ENCODE data around the gene DUSP12.

Gene DUSP12

DNA sequence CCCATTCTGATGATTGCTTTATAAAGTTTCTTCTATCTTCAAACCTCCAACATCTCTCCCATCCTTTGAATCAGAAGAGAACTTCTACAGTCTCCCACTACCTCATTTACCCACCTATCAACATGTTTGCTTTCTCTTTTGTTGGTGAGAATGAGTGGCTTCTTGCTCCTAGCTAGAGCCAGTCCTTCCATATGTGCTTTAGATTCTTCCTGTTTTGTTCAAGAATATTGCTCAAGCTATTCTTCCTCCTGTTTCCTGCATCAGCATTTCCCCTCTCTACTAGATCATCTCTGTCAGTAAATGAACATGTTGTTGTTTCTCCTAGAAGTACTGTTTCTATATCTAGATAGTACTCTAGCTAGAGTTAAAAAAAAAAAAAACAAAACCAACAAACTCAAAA lies 22.8 kb downstream of the DUSP12 start:
- H3K27ac ChIP-seq = no peak overlapping the region
- H3K4me3 ChIP-seq = no peak overlapping the region
- no peaks in the 10 kb centered on the region for H3K36me3 ChIP-seq
- peaks cover 0 to 33% (median 20%) of the 10 kb centered on the region in 4 donors for H3K4me1 ChIP-seq
- no peaks in the 10 kb centered on the region for H3K27me3 ChIP-seq
- H3K9me3 ChIP-seq = no peaks in the 10 kb centered on the region
- TF ChIP-seq, protein P1, sequence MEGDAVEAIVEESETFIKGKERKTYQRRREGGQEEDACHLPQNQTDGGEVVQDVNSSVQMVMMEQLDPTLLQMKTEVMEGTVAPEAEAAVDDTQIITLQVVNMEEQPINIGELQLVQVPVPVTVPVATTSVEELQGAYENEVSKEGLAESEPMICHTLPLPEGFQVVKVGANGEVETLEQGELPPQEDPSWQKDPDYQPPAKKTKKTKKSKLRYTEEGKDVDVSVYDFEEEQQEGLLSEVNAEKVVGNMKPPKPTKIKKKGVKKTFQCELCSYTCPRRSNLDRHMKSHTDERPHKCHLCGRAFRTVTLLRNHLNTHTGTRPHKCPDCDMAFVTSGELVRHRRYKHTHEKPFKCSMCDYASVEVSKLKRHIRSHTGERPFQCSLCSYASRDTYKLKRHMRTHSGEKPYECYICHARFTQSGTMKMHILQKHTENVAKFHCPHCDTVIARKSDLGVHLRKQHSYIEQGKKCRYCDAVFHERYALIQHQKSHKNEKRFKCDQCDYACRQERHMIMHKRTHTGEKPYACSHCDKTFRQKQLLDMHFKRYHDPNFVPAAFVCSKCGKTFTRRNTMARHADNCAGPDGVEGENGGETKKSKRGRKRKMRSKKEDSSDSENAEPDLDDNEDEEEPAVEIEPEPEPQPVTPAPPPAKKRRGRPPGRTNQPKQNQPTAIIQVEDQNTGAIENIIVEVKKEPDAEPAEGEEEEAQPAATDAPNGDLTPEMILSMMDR (IDR thresholded peaks at IDR 0.05) = no peak
- intact Hi-C loops (cut with DNase I; ENCODE audit: low total_unique reads) = no loop called here
- DNase-seq = no peak

GRCh38 chr1:161773791-161774190 lies 24.2 kb downstream of the DUSP12 start:
- Histone ChIP-seq H3K27me3 (no peaks in the 10 kb centered on the region), H3K4me1 (peaks cover 0 to 20% (median 9%) of the 10 kb centered on the region in 4 donors), H3K9me3 (no peaks in the 10 kb centered on the region), H3K36me3 (no peaks in the 10 kb centered on the region), H3K27ac (no peak overlapping the region), H3K4me3 (no peak overlapping the region)
- no peak for DNase-seq
- intact Hi-C loops (cut with DNase I; ENCODE audit: low total_unique reads) = no loop called here
- TF ChIP-seq, protein P1 (IDR thresholded peaks at IDR 0.05) = no peak

- intact Hi-C loops (cut with DNase I; ENCODE audit: low total_unique reads) = no loop called here
- H3K27me3 ChIP-seq = no peaks in the 10 kb centered on the region
- TF ChIP-seq, protein P1 (IDR thresholded peaks at IDR 0.05) = no peak
Observed at GRCh38 chr1:161777261-161777660, 27.7 kb downstream of the DUSP12 start.

DNA sequence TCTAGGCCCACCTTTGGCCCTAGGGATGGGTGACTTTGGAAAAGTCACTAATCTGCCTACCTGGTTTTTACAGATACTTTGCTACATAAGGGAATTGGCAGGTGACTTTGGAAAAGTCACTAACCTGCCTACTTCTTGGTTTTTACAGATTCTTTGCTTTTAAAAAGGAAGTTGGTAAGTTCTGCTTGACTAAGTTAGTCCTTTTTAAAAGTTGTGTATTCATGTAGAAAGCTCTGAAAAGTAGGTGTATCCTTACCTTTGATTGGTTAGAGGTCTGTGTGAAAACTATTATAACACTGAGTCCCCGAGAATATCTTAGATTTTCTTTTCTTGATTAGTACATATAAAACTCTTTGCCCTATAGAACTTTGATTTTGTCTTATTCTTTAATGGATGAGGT lies 28.9 kb downstream of the DUSP12 start:
- intact Hi-C loops (cut with DNase I; ENCODE audit: low total_unique reads) = no loop called here
- Histone ChIP-seq H3K27ac (no peak overlapping the region), H3K36me3 (peaks cover 12 to 23% (median 12%) of the 10 kb centered on the region in 3 donors), H3K4me1 (peaks cover 0 to 18% (median 1%) of the 10 kb centered on the region in 4 donors), H3K27me3 (no peaks in the 10 kb centered on the region), H3K9me3 (no peaks in the 10 kb centered on the region), H3K4me3 (no peak overlapping the region)
- TF ChIP-seq, protein P1 (IDR thresholded peaks at IDR 0.05) = no peak
- DNase-seq = no peak

More at GRCh38 chr1:161777261-161777660, 27.7 kb downstream of the DUSP12 start:
- DNase-seq = no peak
- no peaks in the 10 kb centered on the region for H3K9me3 ChIP-seq
- H3K27ac ChIP-seq = no peak overlapping the region
- H3K4me3 ChIP-seq = no peak overlapping the region
- H3K4me1 ChIP-seq = peaks cover 0 to 22% (median 1%) of the 10 kb centered on the region in 4 donors
- peaks cover 2 to 11% (median 9%) of the 10 kb centered on the region in 3 donors for H3K36me3 ChIP-seq

GRCh38 chr1:161779393-161779792 lies 29.8 kb downstream of the DUSP12 start:
- no peaks in the 10 kb centered on the region for H3K27me3 ChIP-seq
- TF ChIP-seq, protein P1 (IDR thresholded peaks at IDR 0.05) = no peak
- DNase-seq = no peak
- H3K27ac ChIP-seq = no peak overlapping the region
- H3K36me3 ChIP-seq = peaks cover 20 to 32% (median 20%) of the 10 kb centered on the region in 3 donors
- no peak overlapping the region for H3K4me3 ChIP-seq
- intact Hi-C loops (cut with DNase I; ENCODE audit: low total_unique reads) = no loop called here
- H3K4me1 ChIP-seq = peaks cover 0 to 13% (median under 1%) of the 10 kb centered on the region in 4 donors
- H3K9me3 ChIP-seq = no peaks in the 10 kb centered on the region

DNA sequence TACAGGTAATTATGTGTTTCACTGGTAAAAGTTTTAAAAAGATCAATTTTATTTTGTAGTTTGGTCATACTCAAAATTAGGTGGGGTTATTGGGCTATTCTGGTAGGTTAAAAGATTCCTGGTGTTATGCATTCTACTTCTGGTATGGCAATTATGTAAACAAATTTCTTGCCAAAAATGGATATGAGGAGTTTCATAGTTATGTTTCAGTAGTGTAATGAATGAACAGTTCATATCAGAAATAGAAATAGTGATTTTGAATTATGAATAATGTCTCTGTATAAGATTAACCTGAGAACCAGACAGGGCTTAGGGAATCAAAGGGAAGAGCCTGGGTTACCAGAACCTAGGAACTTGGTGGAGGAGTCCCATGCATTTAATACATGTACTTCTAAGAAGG lies 32.4 kb downstream of the DUSP12 start:
- peaks cover 44 to 56% (median 44%) of the 10 kb centered on the region in 3 donors for H3K36me3 ChIP-seq
- no peaks in the 10 kb centered on the region for H3K9me3 ChIP-seq
- H3K27me3 ChIP-seq = no peaks in the 10 kb centered on the region
- intact Hi-C loops (cut with DNase I; ENCODE audit: low total_unique reads) = no loop called here
- no peak for DNase-seq
- TF ChIP-seq, protein P1 (IDR thresholded peaks at IDR 0.05) = no peak
- H3K4me3 ChIP-seq = no peak overlapping the region
- no peak overlapping the region for H3K27ac ChIP-seq
- H3K4me1 ChIP-seq = peaks cover 0 to 13% (median 0%) of the 10 kb centered on the region in 4 donors

All from tibial artery (tissue), 4 donors.